ENCODE data around the gene IGF2.

Gene IGF2

GRCh38 chr11:2151500-2152257 is 12.5 kb upstream of the IGF2 start:
- Histone ChIP-seq H3K9ac (ENCODE audit: low read depth, low read length) (no peak overlapping the region), H3K4me1 (ENCODE audit: insufficient read depth, low read length) (no peaks in the 10 kb centered on the region), H3K36me3 (ENCODE audit: insufficient read depth, low read length) (no peaks in the 10 kb centered on the region), H3K9me3 (ENCODE audit: control insufficient read depth, insufficient read depth, low read length) (no peaks in the 10 kb centered on the region)

GRCh38 chr11:2149864-2150847 is 11.0 kb upstream of the IGF2 start:
- no peaks in the 10 kb centered on the region for H3K36me3 ChIP-seq (ENCODE audit: insufficient read depth, low read length)
- 0 out of 2 replicates have a peak, but pooled peaks cover 4% of the 10 kb centered on the region for H3K4me1 ChIP-seq (ENCODE audit: insufficient read depth, low read length)
- H3K9me3 ChIP-seq (ENCODE audit: control insufficient read depth, insufficient read depth, low read length): no peaks in the 10 kb centered on the region
- no peak overlapping the region for H3K9ac ChIP-seq (ENCODE audit: low read depth, low read length)

DNA sequence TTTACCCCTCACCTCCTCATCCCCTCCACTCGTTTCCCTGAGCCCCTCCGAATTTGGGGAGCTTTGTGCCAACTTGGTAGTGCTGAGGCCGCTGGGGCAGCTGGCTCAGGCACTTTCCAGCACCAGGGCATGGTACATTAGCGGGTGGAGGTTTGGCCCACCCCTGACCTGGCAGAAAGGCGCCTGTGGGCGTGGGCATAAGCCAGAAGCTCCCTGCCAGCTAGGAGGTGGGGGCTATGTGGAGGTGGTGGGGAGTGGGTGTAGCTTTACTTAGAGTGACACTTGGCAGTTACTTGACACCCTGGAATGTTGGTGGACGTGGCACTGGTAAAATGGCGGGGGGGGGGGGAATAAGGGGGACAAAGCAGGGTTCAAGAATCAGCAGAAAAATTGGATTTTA is 10.3 kb upstream of the IGF2 start:
- 0 out of 2 replicates have a peak, but pooled peaks cover 4% of the 10 kb centered on the region for H3K4me1 ChIP-seq (ENCODE audit: insufficient read depth, low read length)
- H3K9ac ChIP-seq (ENCODE audit: low read depth, low read length): no peak overlapping the region
- H3K9me3 ChIP-seq (ENCODE audit: control insufficient read depth, insufficient read depth, low read length): no peaks in the 10 kb centered on the region
- no peaks in the 10 kb centered on the region for H3K36me3 ChIP-seq (ENCODE audit: insufficient read depth, low read length)

- Histone ChIP-seq H3K36me3 (ENCODE audit: insufficient read depth, low read length) (no peaks in the 10 kb centered on the region), H3K9ac (ENCODE audit: low read depth, low read length) (no peak overlapping the region), H3K9me3 (ENCODE audit: control insufficient read depth, insufficient read depth, low read length) (no peaks in the 10 kb centered on the region), H3K4me1 (ENCODE audit: insufficient read depth, low read length) (0 out of 2 replicates have a peak, but pooled peaks cover 4% of the 10 kb centered on the region)
Measured at GRCh38 chr11:2148595-2148994, 9.4 kb upstream of the IGF2 start.

DNA sequence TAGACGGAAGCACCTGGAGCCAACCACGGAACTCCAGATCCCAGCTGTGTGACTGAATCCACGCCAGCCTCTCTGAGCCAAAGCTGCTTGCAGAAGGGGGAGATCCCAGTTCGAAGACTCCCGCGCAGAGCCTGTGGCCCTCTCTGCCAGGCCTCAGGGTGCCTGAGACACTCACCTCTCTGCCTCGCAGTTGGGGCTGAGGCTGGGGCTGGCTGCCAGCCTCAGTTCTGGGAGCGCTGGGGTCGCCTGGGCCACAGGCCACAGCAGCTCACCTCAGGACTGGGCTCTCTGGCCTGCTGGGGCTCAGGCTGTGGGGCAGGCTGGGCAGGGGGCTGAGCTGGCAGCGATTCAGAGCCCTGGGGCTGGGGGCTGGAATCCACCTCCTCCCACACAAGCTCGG is 8.2 kb upstream of the IGF2 start:
- H3K9ac ChIP-seq (ENCODE audit: low read depth, low read length): no peak overlapping the region
- peaks cover 11% of the 10 kb centered on the region; the same call in 1 of the 2 replicates for H3K4me1 ChIP-seq (ENCODE audit: insufficient read depth, low read length)

DNA sequence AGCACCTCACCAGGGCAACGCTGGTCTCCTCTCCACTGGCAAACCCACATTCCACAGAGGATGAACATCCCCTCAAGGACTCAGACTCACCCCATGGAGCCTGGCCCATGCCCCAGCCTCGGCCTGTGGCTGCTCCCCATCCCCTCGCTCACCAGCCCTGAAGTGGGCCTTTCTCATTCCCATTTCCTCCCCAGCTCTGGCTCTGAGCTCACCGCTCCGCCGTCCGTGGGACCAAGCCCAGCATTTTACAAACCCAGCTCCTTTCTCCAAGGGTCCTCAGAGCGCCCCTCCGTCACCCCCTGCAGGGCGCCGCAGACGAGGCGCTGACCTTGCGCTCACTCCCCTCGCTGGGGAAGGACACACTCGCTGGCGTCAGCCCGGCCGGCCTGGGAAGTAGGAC is 6.9 kb upstream of the IGF2 start:
- Histone ChIP-seq H3K4me1 (ENCODE audit: insufficient read depth, low read length) (peaks cover 13% of the 10 kb centered on the region; the same call in 1 of the 2 replicates), H3K9me3 (ENCODE audit: control insufficient read depth, insufficient read depth, low read length) (no peaks in the 10 kb centered on the region), H3K9ac (ENCODE audit: low read depth, low read length) (no peak overlapping the region), H3K36me3 (ENCODE audit: insufficient read depth, low read length) (no peaks in the 10 kb centered on the region)

More for the DNA sequence above, 8.2 kb upstream of the IGF2 start:
- Histone ChIP-seq H3K9me3 (ENCODE audit: control insufficient read depth, insufficient read depth, low read length) (no peaks in the 10 kb centered on the region), H3K36me3 (ENCODE audit: insufficient read depth, low read length) (no peaks in the 10 kb centered on the region)

GRCh38 chr11:2144544-2145248 is 5.5 kb upstream of the IGF2 start:
- Histone ChIP-seq H3K9me3 (ENCODE audit: control insufficient read depth, insufficient read depth, low read length) (no peaks in the 10 kb centered on the region), H3K9ac (ENCODE audit: low read depth, low read length) (no peak overlapping the region)

DNA sequence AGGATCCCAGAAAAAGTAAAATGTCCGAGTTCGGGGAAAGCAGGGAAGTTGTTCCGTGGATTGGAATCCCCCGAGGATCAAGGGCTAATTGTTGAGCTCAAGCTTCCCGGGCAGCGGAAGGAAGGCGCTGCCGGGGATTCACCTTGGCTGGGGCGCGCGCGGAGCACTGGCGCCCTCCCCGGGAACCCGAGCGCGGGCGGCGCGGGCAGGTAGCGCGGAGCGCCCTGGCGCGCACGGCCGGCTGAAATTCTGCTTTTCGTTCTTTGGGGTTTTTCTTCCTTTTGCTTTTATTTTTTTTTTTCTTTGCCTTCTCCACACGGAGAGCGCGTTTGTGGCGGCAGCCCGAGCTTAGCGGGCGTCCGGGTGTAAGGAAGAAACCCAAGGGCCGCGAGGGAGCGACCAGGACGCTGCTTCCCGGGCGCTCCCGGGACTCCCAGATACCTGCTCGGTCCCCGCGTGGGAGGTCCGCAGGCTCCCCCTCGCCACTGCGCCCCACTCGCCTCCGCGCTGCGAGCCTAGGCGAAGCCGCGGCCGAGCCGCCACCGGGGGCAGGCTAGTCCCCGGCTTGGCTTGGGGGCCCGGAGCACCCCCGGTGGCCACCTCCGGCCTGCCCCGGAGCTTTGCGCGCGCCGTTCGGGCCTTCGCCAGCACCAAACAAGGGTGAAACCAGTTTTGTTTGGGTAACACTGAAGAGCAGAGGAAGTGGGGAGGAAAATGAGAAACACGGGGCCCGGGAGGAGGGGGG is 4.8 kb upstream of the IGF2 start:
- Histone ChIP-seq H3K9me3 (ENCODE audit: control insufficient read depth, insufficient read depth, low read length) (no peaks in the 10 kb centered on the region), H3K4me1 (ENCODE audit: insufficient read depth, low read length) (peaks cover 13% of the 10 kb centered on the region; the same call in 1 of the 2 replicates), H3K36me3 (ENCODE audit: insufficient read depth, low read length) (no peaks in the 10 kb centered on the region), H3K9ac (ENCODE audit: low read depth, low read length) (no peak overlapping the region; the same call in 1 of the 2 replicates)

More at GRCh38 chr11:2144544-2145248, 5.5 kb upstream of the IGF2 start:
- Histone ChIP-seq H3K36me3 (ENCODE audit: insufficient read depth, low read length) (no peaks in the 10 kb centered on the region), H3K4me1 (ENCODE audit: insufficient read depth, low read length) (peaks cover 13% of the 10 kb centered on the region; the same call in 1 of the 2 replicates)

GRCh38 chr11:2143477-2143798 is 4.2 kb upstream of the IGF2 start:
- Histone ChIP-seq H3K9me3 (ENCODE audit: control insufficient read depth, insufficient read depth, low read length) (no peaks in the 10 kb centered on the region), H3K9ac (ENCODE audit: low read depth, low read length) (no peak overlapping the region; the same call in 1 of the 2 replicates), H3K4me1 (ENCODE audit: insufficient read depth, low read length) (peaks cover 13% of the 10 kb centered on the region; the same call in 1 of the 2 replicates)

DNA sequence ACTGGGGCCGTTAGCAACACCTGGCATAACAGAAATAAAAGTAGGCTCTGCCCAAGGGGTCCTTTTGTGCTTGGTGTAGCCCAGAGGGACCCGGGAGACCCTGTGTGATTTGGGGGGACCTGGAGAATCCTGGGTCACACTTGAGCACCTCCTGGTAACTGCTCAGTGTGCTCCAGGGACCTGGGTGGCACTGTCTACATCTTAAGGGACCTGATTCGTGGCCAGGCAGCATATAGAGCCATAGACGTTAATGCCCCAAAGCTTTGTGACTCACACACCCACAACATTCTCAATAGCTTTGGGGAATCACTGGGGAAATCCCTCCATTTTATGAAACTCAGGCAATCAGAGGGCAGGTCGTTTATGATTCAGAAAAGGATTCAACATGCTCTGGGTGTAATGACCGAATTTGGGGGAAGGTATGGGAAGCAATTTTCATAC is 3.6 kb upstream of the IGF2 start:
- Histone ChIP-seq H3K4me1 (ENCODE audit: insufficient read depth, low read length) (peaks cover 13% of the 10 kb centered on the region; the same call in 1 of the 2 replicates), H3K36me3 (ENCODE audit: insufficient read depth, low read length) (no peaks in the 10 kb centered on the region), H3K9ac (ENCODE audit: low read depth, low read length) (no peak overlapping the region), H3K9me3 (ENCODE audit: control insufficient read depth, insufficient read depth, low read length) (no peaks in the 10 kb centered on the region)

More at GRCh38 chr11:2143477-2143798, 4.2 kb upstream of the IGF2 start:
- H3K36me3 ChIP-seq (ENCODE audit: insufficient read depth, low read length): no peaks in the 10 kb centered on the region

GRCh38 chr11:2142300-2142759 is 3.1 kb upstream of the IGF2 start:
- Histone ChIP-seq H3K9me3 (ENCODE audit: control insufficient read depth, insufficient read depth, low read length) (no peaks in the 10 kb centered on the region), H3K36me3 (ENCODE audit: insufficient read depth, low read length) (no peaks in the 10 kb centered on the region), H3K9ac (ENCODE audit: low read depth, low read length) (no peak overlapping the region), H3K4me1 (ENCODE audit: insufficient read depth, low read length) (peaks cover 13% of the 10 kb centered on the region; the same call in 1 of the 2 replicates)

- peak overlapping the region; percentile 11; the same call in 1 of the 2 replicates for H3K9ac ChIP-seq (ENCODE audit: low read depth, low read length)
- H3K4me1 ChIP-seq (ENCODE audit: insufficient read depth, low read length): peaks cover 8% of the 10 kb centered on the region; the same call in 1 of the 2 replicates
- no peaks in the 10 kb centered on the region for H3K9me3 ChIP-seq (ENCODE audit: control insufficient read depth, insufficient read depth, low read length)
- H3K36me3 ChIP-seq (ENCODE audit: insufficient read depth, low read length): no peaks in the 10 kb centered on the region
Measured at GRCh38 chr11:2140411-2141400, 1.5 kb upstream of the IGF2 start.
